Measurements from ENCODE around the gene MYO9A.

The MYO9A gene

GRCh38 chr15:71791975-71792374, 326.0 kb downstream of the MYO9A start:
- DNase-seq (ENCODE audit: insufficient read length, low spot score) (no peak), FAIRE-seq (no peak)

DNA sequence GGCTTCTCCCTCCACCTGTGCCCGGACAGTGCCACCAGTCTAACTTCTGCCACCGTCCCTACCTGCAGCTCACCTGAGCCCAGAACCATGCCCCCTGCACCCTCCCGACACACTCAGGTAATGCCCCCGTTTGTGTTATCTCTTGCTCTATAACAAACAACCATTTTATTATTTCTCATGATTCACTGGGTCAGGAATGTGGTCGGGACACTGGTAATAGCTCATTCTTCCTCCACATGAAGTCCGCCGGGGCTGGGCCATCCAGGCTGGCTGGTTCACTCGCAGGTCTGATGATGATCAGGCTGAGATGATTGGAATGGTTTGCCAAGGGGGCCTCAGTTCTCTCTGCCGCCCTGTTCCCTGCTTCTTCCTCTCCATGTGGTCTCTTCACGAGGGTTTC, 327.9 kb downstream of the MYO9A start:
- FAIRE-seq = no peak
- DNase-seq (ENCODE audit: insufficient read length, low spot score) = no peak

GRCh38 chr15:71789616-71790015, 328.3 kb downstream of the MYO9A start:
- no peak for FAIRE-seq

DNA sequence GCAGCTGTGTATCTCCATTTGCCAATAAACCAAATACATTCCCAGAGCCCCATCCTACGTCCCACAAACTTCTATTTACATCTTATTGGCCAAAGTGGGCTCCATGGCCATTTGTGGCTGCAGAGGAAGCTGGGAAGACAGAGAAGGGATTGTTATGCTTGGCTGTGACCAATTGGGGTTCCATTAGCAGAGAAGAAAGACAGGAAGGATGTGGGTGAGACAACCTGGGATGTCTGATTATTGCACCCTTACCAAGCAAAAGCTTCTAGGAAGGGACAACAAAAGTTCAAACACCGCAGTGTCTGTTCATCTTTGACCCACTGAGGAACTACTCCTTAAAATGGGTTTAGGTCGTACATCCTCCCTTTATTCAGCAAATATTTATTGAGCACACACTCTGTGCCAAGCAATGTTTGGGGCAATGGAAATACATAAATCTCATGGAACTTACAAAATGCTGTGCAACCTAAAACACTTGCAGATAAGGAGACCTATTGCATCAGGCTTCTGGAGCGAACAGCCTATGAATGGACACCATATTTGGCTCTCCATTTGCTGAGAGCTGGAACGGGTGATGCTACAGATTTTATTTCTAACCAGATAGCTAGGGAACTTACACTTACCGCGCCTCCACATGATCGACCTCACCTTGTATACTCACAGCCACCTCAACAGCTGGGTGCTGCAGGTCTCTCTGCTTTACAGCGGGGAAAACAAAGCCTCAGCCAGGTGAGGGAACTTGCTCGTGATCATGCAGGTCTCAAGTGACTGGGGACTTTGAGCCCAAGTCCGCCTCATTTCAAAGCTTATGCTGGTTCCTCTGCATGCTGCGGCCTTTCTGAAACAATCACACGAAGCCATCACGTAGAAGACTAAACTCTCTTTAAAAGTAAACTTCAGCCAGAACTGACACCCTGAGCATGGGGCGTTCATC, 329.0 kb downstream of the MYO9A start:
- no peak for FAIRE-seq
- DNase-seq (ENCODE audit: insufficient read length, low spot score) = no peak

More at GRCh38 chr15:71789616-71790015, 328.3 kb downstream of the MYO9A start:
- no peak for DNase-seq (ENCODE audit: insufficient read length, low spot score)

GRCh38 chr15:71786673-71787072, 331.3 kb downstream of the MYO9A start:
- DNase-seq (ENCODE audit: insufficient read length, low spot score) = no peak

GRCh38 chr15:71785996-71786395, 332.0 kb downstream of the MYO9A start:
- DNase-seq (ENCODE audit: insufficient read length, low spot score) (no peak), FAIRE-seq (no peak)

More at GRCh38 chr15:71786673-71787072, 331.3 kb downstream of the MYO9A start:
- FAIRE-seq = no peak

DNA sequence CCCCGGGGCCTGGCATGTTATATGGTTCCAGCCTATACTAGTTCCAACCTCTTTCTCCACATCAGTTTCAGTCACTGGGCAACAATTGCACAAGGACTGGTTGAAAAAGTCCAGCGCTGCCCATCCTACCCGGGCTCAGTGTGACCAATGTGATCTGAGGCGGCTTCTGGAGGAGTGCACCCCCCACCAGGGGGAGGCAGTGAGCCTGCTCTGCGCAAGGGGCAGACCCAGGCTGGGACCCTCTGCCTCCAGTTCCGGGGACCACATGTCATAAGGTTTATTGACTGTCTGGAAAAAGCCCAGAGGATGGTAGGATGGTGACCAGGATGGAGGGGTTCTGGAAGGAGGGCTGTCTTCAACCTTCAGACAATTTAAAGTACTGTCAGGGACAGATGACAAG, 333.2 kb downstream of the MYO9A start:
- DNase-seq (ENCODE audit: insufficient read length, low spot score) (no peak), FAIRE-seq (no peak)

DNA sequence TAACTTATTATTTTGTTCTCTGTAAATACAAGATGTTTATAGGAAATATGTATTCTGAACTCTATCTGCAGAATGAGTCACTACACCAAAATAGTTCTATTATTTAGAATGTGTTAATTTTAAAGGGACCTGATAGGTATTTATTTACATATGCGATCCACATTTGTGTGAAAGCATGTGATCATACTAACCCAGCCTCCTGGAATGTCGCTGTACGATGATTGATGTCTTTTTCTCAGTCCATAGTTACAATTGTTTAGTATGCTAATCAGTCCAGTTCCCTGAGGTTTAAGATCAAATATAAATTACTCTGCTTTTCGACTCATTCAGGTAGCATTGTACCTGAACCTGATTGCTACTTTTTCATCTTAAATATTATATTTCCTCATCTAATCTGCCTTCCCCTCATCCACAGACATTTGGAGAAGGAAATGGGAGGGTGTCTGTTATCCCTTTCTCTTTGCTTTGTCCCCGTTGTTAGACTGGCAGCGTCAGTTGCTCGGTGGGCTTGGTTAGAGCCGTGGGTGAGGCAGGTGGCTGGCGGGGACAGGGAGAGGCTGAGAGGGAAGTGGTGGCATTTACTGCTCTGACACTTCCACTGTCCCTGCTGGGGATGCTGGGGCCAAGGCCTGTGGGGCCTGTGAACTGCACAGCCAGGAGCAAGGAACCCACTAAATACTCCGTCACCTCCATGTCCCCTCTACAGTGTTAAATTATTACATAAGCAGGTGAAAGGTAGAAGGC, 335.4 kb downstream of the MYO9A start:
- DNase-seq (ENCODE audit: insufficient read length, low spot score) (no peak), FAIRE-seq (no peak)

GRCh38 chr15:71781965-71782265, 336.0 kb downstream of the MYO9A start:
- no peak for DNase-seq (ENCODE audit: insufficient read length, low spot score)
- no peak for FAIRE-seq

GRCh38 chr15:71781179-71781964, 336.6 kb downstream of the MYO9A start:
- FAIRE-seq = no peak
- DNase-seq (ENCODE audit: insufficient read length, low spot score) = no peak

GRCh38 chr15:71780115-71780976, 337.6 kb downstream of the MYO9A start:
- peak; percentile 70 for FAIRE-seq
- DNase-seq (ENCODE audit: insufficient read length, low spot score) = peak; percentile 62

DNA sequence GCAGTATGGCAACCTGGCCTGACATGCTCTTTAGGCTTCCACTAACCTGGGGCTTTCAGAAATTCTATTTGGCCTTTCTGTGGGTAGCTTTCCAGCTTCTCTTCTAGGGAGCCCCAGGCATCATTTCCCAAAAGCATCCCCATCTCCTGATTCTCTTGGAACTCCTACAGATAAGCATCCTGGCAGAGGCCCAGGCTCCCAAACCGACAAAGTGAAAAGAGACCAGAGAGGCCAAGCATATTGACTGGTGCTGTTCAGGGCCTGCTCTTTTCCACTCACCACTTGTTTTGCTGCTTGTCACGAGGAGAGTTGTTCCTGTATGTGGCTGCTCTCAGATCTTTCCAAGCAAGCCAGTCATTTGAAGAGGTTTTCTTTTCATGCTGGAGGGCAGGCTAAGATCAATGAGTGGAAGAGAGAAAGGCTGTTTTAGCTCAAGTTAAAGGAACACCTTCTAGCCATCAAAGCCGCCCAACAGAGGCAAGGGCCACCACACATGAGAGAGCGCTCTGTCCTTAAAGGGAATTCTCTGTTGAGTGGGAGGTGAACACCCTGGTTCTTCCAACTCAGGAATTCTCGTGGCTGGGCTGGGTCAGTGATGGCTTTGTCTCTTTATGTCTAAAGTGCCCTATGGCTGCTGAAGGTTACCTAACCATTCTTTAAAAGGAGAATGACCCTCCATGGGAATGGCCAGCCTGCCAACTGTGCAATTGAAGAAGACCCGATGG, 338.7 kb downstream of the MYO9A start:
- no peak for FAIRE-seq
- DNase-seq (ENCODE audit: insufficient read length, low spot score) = no peak

DNA sequence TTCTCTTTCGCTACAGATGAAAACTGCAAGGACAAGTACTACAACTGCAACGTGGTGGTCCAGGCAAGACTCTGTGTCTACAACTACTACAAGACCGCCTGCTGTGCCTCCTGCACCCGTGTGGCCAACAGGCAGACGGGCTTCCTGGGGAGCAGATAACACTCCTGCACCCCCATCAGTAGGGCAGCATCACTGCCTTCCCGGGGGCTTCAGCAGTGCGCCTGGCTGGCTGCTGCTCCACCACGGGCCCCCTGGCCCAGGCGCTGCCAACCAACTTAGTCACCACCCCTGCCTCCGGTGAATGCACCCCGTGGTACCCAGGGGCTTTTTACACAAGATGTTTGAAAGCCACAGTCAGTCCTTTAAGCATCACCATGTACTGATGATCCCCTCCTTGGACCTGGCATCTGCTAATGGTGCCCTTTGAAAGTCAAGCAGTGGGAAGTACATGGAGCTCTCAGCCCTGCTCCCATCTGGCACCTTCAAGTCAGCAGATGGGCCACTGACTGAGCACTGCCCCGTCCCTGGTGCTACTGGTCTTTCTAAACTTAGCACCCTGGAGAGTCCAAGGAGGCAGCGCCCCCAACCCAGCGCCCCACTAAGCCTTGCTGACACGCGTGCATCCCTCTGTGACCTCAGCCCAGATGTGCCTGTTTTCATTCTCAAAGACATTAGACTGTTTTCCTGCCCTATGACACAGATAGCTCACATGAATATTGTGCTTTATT, 340.6 kb downstream of the MYO9A start:
- DNase-seq (ENCODE audit: insufficient read length, low spot score) = no peak
- no peak for FAIRE-seq

- FAIRE-seq (no peak), DNase-seq (ENCODE audit: insufficient read length, low spot score) (no peak)
These were observed 341.6 kb downstream of the MYO9A start for GRCh38 chr15:71776304-71776703.

- FAIRE-seq (no peak), DNase-seq (ENCODE audit: insufficient read length, low spot score) (no peak)
These were observed 342.1 kb downstream of the MYO9A start for GRCh38 chr15:71775856-71776255.

GRCh38 chr15:71773206-71773859, 344.6 kb downstream of the MYO9A start:
- FAIRE-seq (no peak), DNase-seq (ENCODE audit: insufficient read length, low spot score) (no peak)
